Measurements from ENCODE around the gene IKZF3.

IKZF3 gene

GRCh38 chr17:39738983-39739884, 124.9 kb downstream of the IKZF3 start:
- TF ChIP-seq, protein P1, sequence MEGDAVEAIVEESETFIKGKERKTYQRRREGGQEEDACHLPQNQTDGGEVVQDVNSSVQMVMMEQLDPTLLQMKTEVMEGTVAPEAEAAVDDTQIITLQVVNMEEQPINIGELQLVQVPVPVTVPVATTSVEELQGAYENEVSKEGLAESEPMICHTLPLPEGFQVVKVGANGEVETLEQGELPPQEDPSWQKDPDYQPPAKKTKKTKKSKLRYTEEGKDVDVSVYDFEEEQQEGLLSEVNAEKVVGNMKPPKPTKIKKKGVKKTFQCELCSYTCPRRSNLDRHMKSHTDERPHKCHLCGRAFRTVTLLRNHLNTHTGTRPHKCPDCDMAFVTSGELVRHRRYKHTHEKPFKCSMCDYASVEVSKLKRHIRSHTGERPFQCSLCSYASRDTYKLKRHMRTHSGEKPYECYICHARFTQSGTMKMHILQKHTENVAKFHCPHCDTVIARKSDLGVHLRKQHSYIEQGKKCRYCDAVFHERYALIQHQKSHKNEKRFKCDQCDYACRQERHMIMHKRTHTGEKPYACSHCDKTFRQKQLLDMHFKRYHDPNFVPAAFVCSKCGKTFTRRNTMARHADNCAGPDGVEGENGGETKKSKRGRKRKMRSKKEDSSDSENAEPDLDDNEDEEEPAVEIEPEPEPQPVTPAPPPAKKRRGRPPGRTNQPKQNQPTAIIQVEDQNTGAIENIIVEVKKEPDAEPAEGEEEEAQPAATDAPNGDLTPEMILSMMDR (IDR thresholded peaks at IDR 0.05; ENCODE audit: low read depth, low read length) = no peak
- Histone ChIP-seq H3K4me3 (ENCODE audit: low read depth, low read length) (no peak overlapping the region), H3K27me3 (ENCODE audit: insufficient read depth, low read depth, severe bottlenecking) (no peaks in the 10 kb centered on the region), H3K36me3 (no peaks in the 10 kb centered on the region), H3K9me3 (ENCODE audit: severe bottlenecking) (no peaks in the 10 kb centered on the region), H3K27ac (no peak overlapping the region; the same call in 1 of the 2 replicates)
- no peak for DNase-seq

- TF ChIP-seq, protein P1 (IDR thresholded peaks at IDR 0.05; ENCODE audit: low read depth, low read length) = no peak
- Histone ChIP-seq H3K27me3 (ENCODE audit: insufficient read depth, low read depth, severe bottlenecking) (no peaks in the 10 kb centered on the region), H3K9me3 (ENCODE audit: severe bottlenecking) (no peaks in the 10 kb centered on the region), H3K36me3 (no peaks in the 10 kb centered on the region), H3K27ac (no peak overlapping the region), H3K4me3 (ENCODE audit: low read depth, low read length) (no peak overlapping the region)
- no peak for DNase-seq
Measured at GRCh38 chr17:39738568-39738901, 125.6 kb downstream of the IKZF3 start.

GRCh38 chr17:39737760-39738567, 126.1 kb downstream of the IKZF3 start, which contains the start of gene GRB7:
GRB7 (plus strand) TSS chr17:39737938; CDS start chr17:39742302, 4,364 bp downstream.
- no peak within 1 kb of the TSS for H3K4me3 ChIP-seq (ENCODE audit: low read depth, low read length)
- no peaks in the 10 kb centered on the region for H3K36me3 ChIP-seq
- DNase-seq = no peak
- H3K27ac ChIP-seq = no peak within 1 kb of the TSS
- TF ChIP-seq, protein P1 (IDR thresholded peaks at IDR 0.05; ENCODE audit: low read depth, low read length) = no peak
- H3K9me3 ChIP-seq (ENCODE audit: severe bottlenecking) = no peaks in the 10 kb centered on the region
- H3K27me3 ChIP-seq (ENCODE audit: insufficient read depth, low read depth, severe bottlenecking) = no peaks in the 10 kb centered on the region

DNA sequence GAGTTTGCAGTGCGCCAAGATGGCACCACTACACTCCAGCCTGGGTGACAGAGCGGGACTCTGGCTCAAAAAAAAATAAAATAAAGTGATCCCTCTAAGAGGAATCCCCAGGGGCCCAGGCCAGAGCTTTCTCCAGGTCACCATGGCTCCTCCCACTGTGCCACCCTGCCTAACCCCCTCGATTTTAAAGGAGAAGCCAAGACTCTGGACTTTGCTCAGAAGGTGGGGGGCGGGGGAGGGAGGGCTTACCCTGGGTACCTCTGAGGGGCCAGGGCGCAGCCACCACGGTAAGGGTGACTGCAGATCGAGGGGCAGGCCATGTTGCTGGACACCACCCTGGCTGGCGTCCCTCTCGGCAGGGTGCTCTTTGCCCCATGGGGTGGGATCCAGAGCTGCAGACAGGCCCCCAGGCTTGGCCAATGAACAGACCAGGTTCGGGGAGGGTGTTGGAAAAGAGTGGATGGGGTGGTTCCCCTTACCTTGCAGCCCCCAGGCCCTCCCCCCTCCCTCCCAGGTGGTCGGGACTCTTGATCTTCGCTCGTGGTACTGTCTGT, 126.8 kb downstream of the IKZF3 start:
- Histone ChIP-seq H3K27ac (no peak overlapping the region), H3K27me3 (ENCODE audit: insufficient read depth, low read depth, severe bottlenecking) (no peaks in the 10 kb centered on the region), H3K4me3 (ENCODE audit: low read depth, low read length) (no peak overlapping the region), H3K36me3 (no peaks in the 10 kb centered on the region), H3K9me3 (ENCODE audit: severe bottlenecking) (no peaks in the 10 kb centered on the region)
- no peak for DNase-seq
- TF ChIP-seq, protein P1 (IDR thresholded peaks at IDR 0.05; ENCODE audit: low read depth, low read length) = no peak

DNA sequence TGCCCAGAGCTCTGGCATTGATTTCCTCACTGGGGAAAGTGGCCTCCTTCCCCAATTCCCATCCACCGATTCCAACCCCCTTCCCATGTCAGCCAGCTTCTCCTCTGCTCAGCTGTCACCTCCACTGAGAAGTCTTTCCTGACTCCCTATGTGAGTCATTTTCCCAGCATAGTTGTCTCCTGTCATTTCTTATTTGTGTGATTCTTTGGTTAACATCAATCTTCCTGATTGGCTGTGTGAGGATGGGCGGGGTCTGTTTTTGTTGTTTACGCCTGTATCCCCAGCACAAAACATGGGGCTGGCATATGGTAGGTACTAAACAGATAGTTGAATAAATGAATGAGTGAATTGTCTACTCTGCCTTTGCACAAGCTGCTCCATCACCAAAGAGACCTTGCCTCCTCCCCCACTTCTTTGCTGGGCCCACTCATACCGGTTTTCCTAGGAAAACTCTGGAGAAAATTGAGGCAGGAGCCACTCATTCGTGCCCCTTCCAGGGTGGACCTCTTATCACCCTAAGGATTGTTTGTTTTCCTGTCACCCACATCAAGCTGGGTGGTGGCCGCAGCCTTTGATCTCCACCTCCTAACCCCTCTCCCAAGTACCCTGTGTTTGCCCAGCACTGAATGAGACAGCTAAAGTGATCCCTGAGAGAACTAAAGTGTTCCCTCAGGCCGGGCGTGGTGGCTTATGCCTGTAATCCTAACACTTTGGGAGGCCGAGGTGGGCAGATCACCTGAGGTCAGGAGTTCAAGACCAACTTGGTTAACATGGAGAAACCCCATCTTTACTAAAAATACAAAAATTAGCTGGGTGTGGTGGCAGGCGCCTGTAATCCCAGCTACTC, 127.6 kb downstream of the IKZF3 start:
- Histone ChIP-seq H3K36me3 (no peaks in the 10 kb centered on the region), H3K9me3 (ENCODE audit: severe bottlenecking) (no peaks in the 10 kb centered on the region), H3K4me3 (ENCODE audit: low read depth, low read length) (no peak overlapping the region), H3K27me3 (ENCODE audit: insufficient read depth, low read depth, severe bottlenecking) (no peaks in the 10 kb centered on the region), H3K27ac (no peak overlapping the region)
- no peak for DNase-seq
- TF ChIP-seq, protein P1 (IDR thresholded peaks at IDR 0.05; ENCODE audit: low read depth, low read length) = no peak
